Aorta (tissue), 5 donors: ENCODE measurements around the gene MIA2. TPM values are rescaled to one million over a fixed set of nuclear protein-coding genes. Genes with fewer than 3 reads are reported as not detected.
A peak's percentile ranks its signal among the peaks of the same experiment; 100 is the strongest.
"Not testable (repeated sequence)": the region's sequence is repeated elsewhere in the genome, so short reads cannot be mapped to it uniquely, and the experiment has no call there.

Source experiments
- ATAC-seq: fragments of 200-7000 bp; cut with Tn5 transposase; one replicate; pipeline ENCODE4 v1.9.1; 2022; ENCODE audit warnings: moderate library complexity; ENCODE audit not compliant: low FRiP score
- DNase-seq, 2 donors: peaks; one replicate each; pipeline ENCODE4 v3.0.0-alpha.2; 2020
- H3K27ac ChIP-seq, 2 donors: one replicate each; pipeline ENCODE4 v1.5.1; 2013; ENCODE audit warnings: low read length in 2 of 2, mild to moderate bottlenecking in 2 of 2, moderate library complexity in 2 of 2, control low read depth in 1 of 2, inconsistent platforms in 1 of 2, low read depth in 1 of 2
- H3K27me3 ChIP-seq, 2 donors: one replicate each; pipeline ENCODE4 v1.6.1; 2013; ENCODE audit warnings: control low read depth in 1 of 2, low read length in 1 of 2, mild to moderate bottlenecking in 1 of 2, moderate library complexity in 1 of 2; ENCODE audit not compliant: insufficient read depth in 2 of 2, control insufficient read depth in 1 of 2
- H3K36me3 ChIP-seq, 2 donors: one replicate each; pipeline ENCODE4 v1.6.1; 2013; ENCODE audit warnings: control low read depth in 1 of 2, low read length in 1 of 2, mild to moderate bottlenecking in 1 of 2; ENCODE audit not compliant: insufficient read depth in 2 of 2, control insufficient read depth in 1 of 2
- H3K4me1 ChIP-seq, 2 donors: one replicate each; pipeline ENCODE4 v1.6.1; 2013; ENCODE audit warnings: low read length in 2 of 2, control low read depth in 1 of 2, mild to moderate bottlenecking in 1 of 2, moderate library complexity in 1 of 2; ENCODE audit not compliant: insufficient read depth in 2 of 2, control insufficient read depth in 1 of 2
- H3K4me3 ChIP-seq, 2 donors: one replicate each; pipeline ENCODE4 v1.5.1; 2013; ENCODE audit warnings: low read length in 2 of 2, control low read depth in 1 of 2, mild to moderate bottlenecking in 1 of 2
- H3K9me3 ChIP-seq: one replicate; pipeline ENCODE4 v1.6.1; 2013; ENCODE audit warnings: mild to moderate bottlenecking, low read length; ENCODE audit not compliant: control insufficient read depth
- WGBS, 2 donors: extraction: QIAGEN DNeasy Blood & Tissue Kit; methylation state at CpG; one replicate each; pipeline ENCODE4 v1.1.7; 2013; 5-methylcytosine and 5-hydroxymethylcytosine counted together
- intact Hi-C, 2 donors: fragments of 100-400 bp; cut with DNase I; formaldehyde crosslinking; loops; one replicate each; pipeline versions ENCODE4 v1.14.2 to v1.15.0; 2022
- polyA plus RNA-seq, 2 donors: library from polyadenylated mRNA; stranded (reverse); fragments of 200-250 nt; gene quantifications; one replicate each; pipeline ENCODE4 v1.2.3, GENCODE V29; 2013
- total RNA-seq, 2 donors: library from RNA; stranded (reverse); fragmentation: NEBNext Ultra II Directional; extraction: Animal tissue kit (Norgen Biotek cat#: 25700); gene quantifications; one replicate each; pipeline ENCODE4 v1.2.1, GENCODE V29; 2021
- donor health status: healthy with polysubstance abuse.
- donor health status: Bipolar disorder and iron deficiency.
- donor health status: DM: no; HTN: no; CAD: no.
- donor health status: DM: no; HTN: no; CAD: no.
- donor health status: DM: yes; HTN: yes; CAD: no.

Gene MIA2
- total and polyA plus RNA-seq, 4 donors: 13.5 to 26.7 (median 19.7) TPM

DNA sequence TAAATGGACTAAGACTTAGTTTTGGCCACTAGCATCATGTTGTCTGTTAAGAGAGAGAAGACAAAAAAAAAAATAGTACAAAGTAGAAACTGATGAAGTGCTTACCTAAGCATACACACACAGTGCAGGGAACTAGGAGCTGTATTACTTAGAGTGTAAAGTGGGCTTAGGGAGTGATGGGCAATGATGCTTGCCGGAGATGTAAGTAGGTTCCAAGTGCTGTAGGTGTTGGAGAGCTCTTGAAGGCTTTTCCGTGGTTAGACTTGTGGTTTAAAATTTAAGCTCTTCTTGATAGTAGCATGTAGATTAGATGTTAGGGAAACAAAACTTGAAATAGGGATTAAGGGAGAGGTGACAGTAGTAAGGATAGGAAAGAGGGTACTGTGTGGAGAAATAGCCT is 34.7 kb downstream of the MIA2 start:
- WGBS, 2 donors: 6 to 15% methylated on average over 2 of the region's 2 CpGs
- ATAC-seq: no peak
- H3K27me3 ChIP-seq: no peaks in the 10 kb centered on the region
- H3K27ac ChIP-seq: no peak overlapping the region
- no peak for DNase-seq
- intact Hi-C loops: loop anchor here in 1 of 2 donors (10.0 kb wide), 1 partner anchor 166 kb away; the partner anchor contains the start of gene FBXO33
- no peaks in the 10 kb centered on the region for H3K36me3 ChIP-seq
- H3K9me3 ChIP-seq: no peaks in the 10 kb centered on the region
- H3K4me3 ChIP-seq: peak overlapping the region; percentile 63 to 86
- no peaks in the 10 kb centered on the region for H3K4me1 ChIP-seq

DNA sequence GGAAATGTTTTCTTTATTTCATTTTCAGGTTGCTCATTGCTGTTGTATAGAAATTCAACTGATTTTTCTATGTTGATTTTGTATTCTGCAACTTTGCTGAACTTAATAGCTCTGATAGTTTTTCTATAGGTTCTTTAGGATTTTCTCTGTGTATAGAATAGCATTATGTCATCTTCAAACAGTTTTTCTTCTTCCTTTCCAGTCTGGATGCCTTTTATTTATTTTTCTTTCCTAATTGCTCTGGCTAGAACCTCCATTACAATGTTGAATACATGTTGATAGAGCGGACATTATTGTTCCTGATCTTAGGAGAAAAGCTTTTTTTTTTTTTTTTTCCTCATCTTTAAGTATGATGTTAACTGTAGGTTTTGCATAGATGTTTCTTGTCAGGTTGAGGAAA is 39.2 kb downstream of the MIA2 start:
- Histone ChIP-seq H3K4me3 (no peak overlapping the region), H3K36me3 (no peaks in the 10 kb centered on the region), H3K9me3 (no peaks in the 10 kb centered on the region), H3K27ac (no peak overlapping the region), H3K4me1 (peaks cover 0 to 2% of the 10 kb centered on the region in 2 donors), H3K27me3 (no peaks in the 10 kb centered on the region)
- WGBS, 2 donors: 96 to 100% methylated on average over 1 of the region's 1 CpG
- intact Hi-C loops: loop anchor here in 1 of 2 donors (5.0 kb wide), 1 partner anchor 96 kb away; the partner anchor contains the start of gene PNN
- no peak for DNase-seq
- no peak for ATAC-seq

DNA sequence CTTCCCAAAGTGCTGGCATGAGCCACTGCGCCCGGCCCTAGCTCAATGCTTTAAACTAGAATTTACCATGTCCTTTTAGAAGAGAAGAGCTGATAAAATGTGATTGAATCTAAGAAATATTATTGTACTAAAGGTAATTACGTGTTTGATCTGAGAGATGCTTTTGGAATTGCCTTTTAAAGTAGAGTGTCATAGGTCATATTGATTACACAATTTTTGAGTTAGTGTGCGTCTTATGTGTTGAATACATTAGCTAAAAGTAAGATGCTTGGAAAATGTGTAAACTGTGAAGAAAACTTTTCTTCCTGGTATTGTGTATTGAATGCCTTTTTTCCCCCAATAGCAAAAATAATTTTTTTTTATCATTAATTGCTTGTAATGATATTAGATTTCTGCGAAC is 41.7 kb downstream of the MIA2 start:
- intact Hi-C loops: no loop called here
- DNase-seq: no peak
- ATAC-seq: no peak
- H3K4me3 ChIP-seq: no peak overlapping the region
- H3K36me3 ChIP-seq: peaks cover 0 to 2% of the 10 kb centered on the region in 2 donors
- WGBS, 2 donors: 94 to 95% methylated on average over 5 of the region's 5 CpGs
- no peak overlapping the region for H3K27ac ChIP-seq
- peaks cover 0 to 2% of the 10 kb centered on the region in 2 donors for H3K4me1 ChIP-seq
- H3K9me3 ChIP-seq: no peaks in the 10 kb centered on the region
- H3K27me3 ChIP-seq: no peaks in the 10 kb centered on the region

DNA sequence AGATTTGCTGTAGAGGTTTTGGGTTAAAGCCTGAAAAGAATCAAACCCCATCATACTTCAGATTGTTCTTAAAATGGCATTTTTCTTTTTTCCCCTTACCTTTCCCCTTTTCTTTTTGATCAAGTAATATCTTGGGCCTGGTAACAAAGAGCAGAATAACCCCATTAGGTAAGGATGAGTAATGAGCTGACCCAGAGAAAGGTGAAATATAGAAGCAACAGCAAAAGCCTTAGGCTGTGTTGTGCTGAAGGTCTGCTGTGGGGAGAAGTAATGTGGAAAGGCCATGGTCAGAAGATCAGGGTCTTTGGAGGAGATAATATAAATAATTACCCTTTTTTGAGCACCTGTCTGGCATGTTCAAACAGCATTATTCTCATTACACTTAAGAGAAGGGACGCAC is 42.3 kb downstream of the MIA2 start:
- intact Hi-C loops: no loop called here
- no peak for DNase-seq
- no peaks in the 10 kb centered on the region for H3K27me3 ChIP-seq
- no peak overlapping the region for H3K4me3 ChIP-seq
- peaks cover 0 to 2% of the 10 kb centered on the region in 2 donors for H3K4me1 ChIP-seq
- no peak overlapping the region for H3K27ac ChIP-seq
- no peaks in the 10 kb centered on the region for H3K9me3 ChIP-seq
- ATAC-seq: no peak
- WGBS, 2 donors: 92 to 96% methylated on average over 1 of the region's 1 CpG
- H3K36me3 ChIP-seq: peaks cover 0 to 2% of the 10 kb centered on the region in 2 donors

GRCh38 chr14:39276579-39277114 is 42.9 kb downstream of the MIA2 start:
- Histone ChIP-seq H3K4me3 (no peak overlapping the region), H3K4me1 (peaks cover 0 to 2% of the 10 kb centered on the region in 2 donors), H3K9me3 (no peaks in the 10 kb centered on the region), H3K36me3 (peaks cover 0 to 2% of the 10 kb centered on the region in 2 donors), H3K27me3 (no peaks in the 10 kb centered on the region), H3K27ac (no peak overlapping the region)
- intact Hi-C loops: no loop called here
- no peak for DNase-seq
- WGBS, 2 donors: 81 to 91% methylated on average over 2 of the region's 2 CpGs
- ATAC-seq: no peak

- DNase-seq (no peak), ATAC-seq (no peak)
- peaks cover 0 to 4% of the 10 kb centered on the region in 2 donors for H3K4me1 ChIP-seq
- intact Hi-C loops: no loop called here
- H3K4me3 ChIP-seq: no peak overlapping the region
- WGBS, 2 donors: 90 to 94% methylated on average over 3 of the region's 3 CpGs
- no peak overlapping the region for H3K27ac ChIP-seq
- H3K27me3 ChIP-seq: no peaks in the 10 kb centered on the region
- peaks cover 0 to 2% of the 10 kb centered on the region in 2 donors for H3K36me3 ChIP-seq
- H3K9me3 ChIP-seq: no peaks in the 10 kb centered on the region
Measured at GRCh38 chr14:39279515-39279914, 45.8 kb downstream of the MIA2 start.

- H3K4me3 ChIP-seq, H3K9me3 ChIP-seq, ATAC-seq, intact Hi-C loops, H3K36me3 ChIP-seq, H3K27me3 ChIP-seq, H3K27ac ChIP-seq, DNase-seq, H3K4me1 ChIP-seq: not testable (repeated sequence)
- 96 to 98% methylated on average over 3 of the region's 3 CpGs for WGBS, 2 donors
Measured at GRCh38 chr14:39280678-39281077, 47.0 kb downstream of the MIA2 start.

GRCh38 chr14:39289523-39289922 is 55.8 kb downstream of the MIA2 start:
- intact Hi-C loops: no loop called here
- no peaks in the 10 kb centered on the region for H3K36me3 ChIP-seq
- H3K4me1 ChIP-seq: no peaks in the 10 kb centered on the region
- no peak overlapping the region for H3K27ac ChIP-seq
- H3K27me3 ChIP-seq: no peaks in the 10 kb centered on the region
- no peak overlapping the region for H3K4me3 ChIP-seq
- no peaks in the 10 kb centered on the region for H3K9me3 ChIP-seq
- ATAC-seq (no peak), DNase-seq (no peak)
- WGBS, 2 donors: 81 to 88% methylated on average over 1 of the region's 1 CpG

GRCh38 chr14:39291701-39292100 is 58.0 kb downstream of the MIA2 start:
- Histone ChIP-seq H3K4me3 (no peak overlapping the region), H3K27me3 (no peaks in the 10 kb centered on the region), H3K9me3 (no peaks in the 10 kb centered on the region), H3K27ac (no peak overlapping the region), H3K36me3 (peaks cover 0 to 3% of the 10 kb centered on the region in 2 donors), H3K4me1 (no peaks in the 10 kb centered on the region)
- WGBS, 2 donors: 89 to 90% methylated on average over 4 of the region's 4 CpGs
- intact Hi-C loops: no loop called here
- DNase-seq (no peak), ATAC-seq (no peak)
